ENCODE results near the gene ZFYVE21. TPM values are rescaled to one million over a fixed set of nuclear protein-coding genes. Genes with fewer than 3 reads are reported as not detected.
"Not testable (repeated sequence)": the region's sequence is repeated elsewhere in the genome, so short reads cannot be mapped to it uniquely, and the experiment has no call there.

Gene ZFYVE21
- total RNA-seq, 1 donor from 2014 or later, result 90.9 TPM

- peak; percentile 4 for DNase-seq (ENCODE audit: low spot score)
Observed at GRCh38 chr14:103763730-103764488, 48.3 kb downstream of the ZFYVE21 start.

- peak; percentile 0 for DNase-seq (ENCODE audit: low spot score)
Observed at GRCh38 chr14:103765526-103765925, 49.9 kb downstream of the ZFYVE21 start.

- DNase-seq (ENCODE audit: low spot score), result peak; percentile 27
Observed at GRCh38 chr14:103767336-103767894, 51.8 kb downstream of the ZFYVE21 start.

GRCh38 chr14:103770500-103770899 lies 54.9 kb downstream of the ZFYVE21 start:
- no peak for DNase-seq (ENCODE audit: low spot score)

GRCh38 chr14:103770902-103771301 lies 55.3 kb downstream of the ZFYVE21 start:
- no peak for DNase-seq (ENCODE audit: low spot score)

GRCh38 chr14:103772078-103772712 lies 56.6 kb downstream of the ZFYVE21 start:
- DNase-seq (ENCODE audit: low spot score), result no peak

GRCh38 chr14:103773521-103773920 lies 57.9 kb downstream of the ZFYVE21 start:
- no peak for DNase-seq (ENCODE audit: low spot score)

- DNase-seq (ENCODE audit: low spot score), result no peak
Observed at GRCh38 chr14:103775506-103775905, 59.9 kb downstream of the ZFYVE21 start.

GRCh38 chr14:103776319-103776718 lies 60.7 kb downstream of the ZFYVE21 start:
- not testable (repeated sequence) for DNase-seq (ENCODE audit: low spot score)

GRCh38 chr14:103782376-103782775 lies 66.8 kb downstream of the ZFYVE21 start:
- no peak for DNase-seq (ENCODE audit: low spot score)

Other genes starting within 250 kb of the ZFYVE21 start
- gene CKB, start 193.0 kb upstream of the ZFYVE21 start, total RNA-seq, result 310 TPM
- gene TRMT61A, start 186.6 kb upstream of the ZFYVE21 start, total RNA-seq, result 22.4 TPM
- gene BAG5, start 153.2 kb upstream of the ZFYVE21 start, total RNA-seq, result 36.8 TPM
- gene COA8, start 152.8 kb upstream of the ZFYVE21 start, total RNA-seq, result 37.3 TPM
- gene KLC1, start 86.6 kb upstream of the ZFYVE21 start, total RNA-seq, result 179 TPM
- gene XRCC3, start 359 bp upstream of the ZFYVE21 start, total RNA-seq, result 15.7 TPM
- 94.4 TPM for gene PPP1R13B, start 131.8 kb downstream of the ZFYVE21 start, total RNA-seq
- 2.8 TPM for gene TDRD9, start 212.6 kb downstream of the ZFYVE21 start, total RNA-seq
- gene RD3L, start 226.7 kb downstream of the ZFYVE21 start, total RNA-seq, result not detected